ENCODE data around the gene TCEANC2.

TCEANC2 gene

GRCh38 chr1:54136269-54136896 is 83.0 kb downstream of the TCEANC2 start:
- no peak for DNase-seq (ENCODE audit: low read depth)

- DNase-seq (ENCODE audit: low read depth), result no peak
Measured at GRCh38 chr1:54136963-54137533, 83.6 kb downstream of the TCEANC2 start.

DNA sequence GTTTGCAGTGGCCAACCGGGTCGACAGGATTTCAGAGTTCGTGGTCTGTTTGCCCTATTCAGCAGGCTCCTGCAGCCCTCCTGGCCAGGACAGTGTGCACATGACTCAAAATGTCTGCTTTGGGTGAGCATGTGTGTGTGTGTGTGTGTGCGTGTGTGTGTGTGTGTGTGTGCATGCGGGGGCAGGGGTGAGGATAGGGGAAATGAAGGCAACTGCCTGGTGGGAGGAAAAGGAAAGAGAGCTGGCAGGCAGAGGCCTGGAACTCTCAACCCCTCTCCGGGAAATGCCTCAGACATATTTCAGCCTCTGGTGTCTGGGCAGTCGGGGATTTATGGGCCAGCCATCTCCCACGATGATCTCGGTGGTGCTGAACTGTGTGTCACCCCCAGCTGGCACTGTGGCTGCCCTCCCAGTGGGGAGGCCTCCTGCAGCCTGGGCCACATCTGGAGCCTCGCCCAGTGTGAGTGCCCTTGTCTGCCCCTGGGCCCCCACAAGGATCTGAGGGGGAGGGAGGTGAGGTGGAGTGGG is 84.2 kb downstream of the TCEANC2 start:
- no peak for DNase-seq (ENCODE audit: low read depth)

- no peak for DNase-seq (ENCODE audit: low read depth)
Measured at GRCh38 chr1:54138994-54139393, 85.6 kb downstream of the TCEANC2 start.

- no peak for DNase-seq (ENCODE audit: low read depth)
Measured at GRCh38 chr1:54139711-54140110, 86.3 kb downstream of the TCEANC2 start.

- DNase-seq (ENCODE audit: low read depth), result no peak
Measured at GRCh38 chr1:54142146-54142900, 88.9 kb downstream of the TCEANC2 start.

- no peak for DNase-seq (ENCODE audit: low read depth)
Measured at GRCh38 chr1:54144366-54144765, 91.0 kb downstream of the TCEANC2 start.

DNA sequence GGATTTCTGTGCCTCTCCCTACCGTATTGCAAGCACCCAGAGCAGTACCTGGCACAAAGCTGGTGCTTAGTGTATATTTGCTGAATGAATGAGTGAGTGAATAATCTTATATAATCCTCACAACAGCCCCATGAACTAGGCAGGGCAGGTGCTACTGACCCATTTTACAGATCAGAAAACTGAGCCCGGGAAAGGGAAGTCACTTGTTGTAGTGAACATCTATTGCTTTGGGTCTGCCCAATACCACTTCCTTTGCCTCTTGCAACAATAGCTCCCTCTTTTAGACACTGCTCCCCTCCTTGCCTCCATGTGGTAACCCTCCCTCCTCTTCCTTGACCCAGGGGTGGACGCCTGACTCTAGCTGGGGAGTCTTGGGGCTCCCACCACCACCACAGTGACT is 96.3 kb downstream of the TCEANC2 start:
- no peak for DNase-seq (ENCODE audit: low read depth)

- no peak for DNase-seq (ENCODE audit: low read depth)
Measured at GRCh38 chr1:54151013-54151412, 97.6 kb downstream of the TCEANC2 start.

GRCh38 chr1:54152696-54153095 is 99.3 kb downstream of the TCEANC2 start, which contains the start of gene CDCP2:
TSS of gene CDCP2 (minus strand) at chr1:54153000. CDS start at chr1:54152922, 78 bp downstream.
- DNase-seq (ENCODE audit: low read depth), result no peak

- no peak for DNase-seq (ENCODE audit: low read depth)
Measured at GRCh38 chr1:54153535-54154439, 100.4 kb downstream of the TCEANC2 start.

Data from activated T-cell treated with anti-CD3 and anti-CD28 coated beads for 48 hours (primary cell).